Vagina (tissue), 2 donors: Measurements from ENCODE around the gene CSMD2. TPM values are rescaled to one million over a fixed set of nuclear protein-coding genes. Genes with fewer than 3 reads are reported as not detected.

Source experiments
- DNase-seq, 2 donors: peaks; one replicate each; pipeline ENCODE4 v3.0.0-alpha.2; 2017; ENCODE audit errors: extremely low spot score in 2 of 2
- H3K27ac ChIP-seq: fragments of 200-600 bp; sonication (generic); one replicate; pipeline ENCODE4 v1.5.1; 2019
- H3K27me3 ChIP-seq: fragments of 200-600 bp; sonication (generic); one replicate; pipeline ENCODE4 v1.5.1; 2019
- H3K36me3 ChIP-seq, 2 donors: fragments of 200-600 bp; sonication (generic); one replicate each; pipeline ENCODE4 v1.5.1; 2017 to 2019
- H3K4me1 ChIP-seq: fragments of 200-600 bp; sonication (generic); one replicate; pipeline ENCODE4 v1.5.1; 2019
- H3K4me3 ChIP-seq, 2 donors: fragments of 200-600 bp; sonication (generic); 1 replicate in 1 of 2; 2 replicates in 1 of 2; pipeline ENCODE4 v1.5.1; 2016 to 2019
- H3K9me3 ChIP-seq: fragments of 200-600 bp; sonication (generic); one replicate; pipeline ENCODE4 v1.5.1; 2019
- POLR2A ChIP-seq, 2 donors: fragments of 450-650 bp; IDR thresholded peaks; one replicate each; pipeline ENCODE4 v1.6.1; 2017; ENCODE audit warnings: antibody characterized with exemption in 2 of 2, mild to moderate bottlenecking in 2 of 2, moderate library complexity in 2 of 2
- POLR2AphosphoS5 ChIP-seq, 2 donors: sonication (generic); formaldehyde crosslinking; IDR thresholded peaks; one replicate each; pipeline ENCODE4 v1.9.0; 2017; ENCODE audit warnings: antibody characterized with exemption in 2 of 2, mild to moderate bottlenecking in 2 of 2, low read depth in 1 of 2; ENCODE audit not compliant: insufficient read depth in 1 of 2
- intact Hi-C: fragments of 100-400 bp; cut with DNase I; formaldehyde crosslinking; loops from one replicate; pipeline ENCODE4 v1.15.1; 2023
- total RNA-seq: library from RNA; depleted of rRNA; stranded (reverse); fragments of >200 nt; gene quantifications from one replicate; pipeline ENCODE4 v1.2.3, GENCODE V29; 2016
- TF ChIP-seq, protein P1 (sequence below), 3 experiments: fragments of 450-650 bp in 2 of 3; fragments of 200-600 bp in 1 of 3; sonication (generic) in 1 of 3; IDR thresholded peaks; one replicate each; pipeline ENCODE4 v1.5.1; 2017 to 2019; ENCODE audit warnings: antibody characterized with exemption in 3 of 3, mild to moderate bottlenecking in 2 of 3, moderate library complexity in 2 of 3

CSMD2 gene
- total RNA-seq, 1 donor from 2014 or later: 0.25 TPM

DNA sequence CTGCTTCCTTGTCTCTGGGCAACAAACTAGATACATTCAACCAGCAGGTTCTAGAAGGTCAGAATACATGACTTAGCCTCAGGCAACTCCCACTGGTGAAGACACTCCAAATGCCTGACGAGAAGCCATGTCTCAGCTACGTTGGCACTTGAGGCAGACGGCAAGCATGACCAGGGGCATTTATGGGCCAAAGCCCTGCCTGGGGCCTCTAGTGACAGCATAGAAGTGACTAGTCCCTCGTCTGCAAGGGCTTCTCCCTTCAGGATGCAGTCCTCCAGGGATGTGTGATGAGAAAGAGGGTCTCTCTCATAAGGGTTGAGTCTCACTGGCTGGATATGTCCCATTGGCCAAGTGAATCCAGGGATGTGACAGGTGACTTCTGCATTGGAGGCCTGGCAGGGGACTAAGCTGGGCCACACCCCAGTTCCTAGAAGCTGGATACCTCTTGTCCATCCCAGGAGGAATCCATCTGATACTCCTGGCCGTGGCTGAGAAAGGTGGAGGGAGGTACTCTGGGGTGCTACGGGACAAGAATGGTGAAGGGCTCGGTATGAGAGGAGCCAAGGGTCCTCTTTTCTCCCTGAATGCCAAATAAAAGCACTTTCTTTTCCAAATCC lies 449.7 kb downstream of the CSMD2 start:
- Histone ChIP-seq H3K9me3 (no peaks in the 10 kb centered on the region), H3K4me1 (no peaks in the 10 kb centered on the region), H3K27ac (no peak overlapping the region), H3K36me3 (no peaks in the 10 kb centered on the region), H3K4me3 (no peak overlapping the region), H3K27me3 (no peaks in the 10 kb centered on the region)
- intact Hi-C loops: no loop called here
- TF ChIP-seq POLR2A (IDR thresholded peaks at IDR 0.05): no peak
- no peak for TF ChIP-seq POLR2AphosphoS5 (IDR thresholded peaks at IDR 0.05; ENCODE audit: insufficient read depth in 1 of 2, low read depth in 1 of 2)
- TF ChIP-seq, protein P1, sequence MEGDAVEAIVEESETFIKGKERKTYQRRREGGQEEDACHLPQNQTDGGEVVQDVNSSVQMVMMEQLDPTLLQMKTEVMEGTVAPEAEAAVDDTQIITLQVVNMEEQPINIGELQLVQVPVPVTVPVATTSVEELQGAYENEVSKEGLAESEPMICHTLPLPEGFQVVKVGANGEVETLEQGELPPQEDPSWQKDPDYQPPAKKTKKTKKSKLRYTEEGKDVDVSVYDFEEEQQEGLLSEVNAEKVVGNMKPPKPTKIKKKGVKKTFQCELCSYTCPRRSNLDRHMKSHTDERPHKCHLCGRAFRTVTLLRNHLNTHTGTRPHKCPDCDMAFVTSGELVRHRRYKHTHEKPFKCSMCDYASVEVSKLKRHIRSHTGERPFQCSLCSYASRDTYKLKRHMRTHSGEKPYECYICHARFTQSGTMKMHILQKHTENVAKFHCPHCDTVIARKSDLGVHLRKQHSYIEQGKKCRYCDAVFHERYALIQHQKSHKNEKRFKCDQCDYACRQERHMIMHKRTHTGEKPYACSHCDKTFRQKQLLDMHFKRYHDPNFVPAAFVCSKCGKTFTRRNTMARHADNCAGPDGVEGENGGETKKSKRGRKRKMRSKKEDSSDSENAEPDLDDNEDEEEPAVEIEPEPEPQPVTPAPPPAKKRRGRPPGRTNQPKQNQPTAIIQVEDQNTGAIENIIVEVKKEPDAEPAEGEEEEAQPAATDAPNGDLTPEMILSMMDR (IDR thresholded peaks at IDR 0.05): no peak
- DNase-seq: peak; percentile 60 to 79

DNA sequence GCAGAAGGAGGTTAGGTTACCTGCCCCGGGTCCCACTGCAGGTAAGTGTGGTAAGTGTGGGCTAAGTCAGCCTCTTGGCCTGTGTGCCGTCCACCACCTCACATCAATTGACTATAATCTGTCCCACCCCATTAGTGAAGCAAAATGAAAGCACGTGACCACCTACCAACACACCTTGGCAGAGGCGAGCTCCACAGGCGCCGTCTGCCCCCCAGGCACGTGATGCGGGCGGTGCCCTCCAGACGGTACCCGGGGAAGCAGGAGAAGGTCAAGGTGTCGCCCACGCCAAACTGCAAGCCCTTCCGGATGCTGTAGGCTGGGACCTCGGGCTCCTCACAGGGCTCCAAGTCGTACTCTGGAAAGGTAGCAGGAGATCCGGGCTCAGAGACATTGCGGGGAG lies 450.6 kb downstream of the CSMD2 start:
- H3K36me3 ChIP-seq: no peaks in the 10 kb centered on the region
- intact Hi-C loops: no loop called here
- TF ChIP-seq, protein P1 (IDR thresholded peaks at IDR 0.05): no peak
- no peak for TF ChIP-seq POLR2A (IDR thresholded peaks at IDR 0.05)
- TF ChIP-seq POLR2AphosphoS5 (IDR thresholded peaks at IDR 0.05; ENCODE audit: insufficient read depth in 1 of 2, low read depth in 1 of 2): no peak
- H3K9me3 ChIP-seq: no peaks in the 10 kb centered on the region
- H3K4me1 ChIP-seq: no peaks in the 10 kb centered on the region
- no peak overlapping the region for H3K4me3 ChIP-seq
- no peaks in the 10 kb centered on the region for H3K27me3 ChIP-seq
- H3K27ac ChIP-seq: no peak overlapping the region
- DNase-seq: peak in 1 of 2 donors; percentile 71

- H3K27me3 ChIP-seq: no peaks in the 10 kb centered on the region
These were observed 451.8 kb downstream of the CSMD2 start for GRCh38 chr1:33713058-33713877.

DNA sequence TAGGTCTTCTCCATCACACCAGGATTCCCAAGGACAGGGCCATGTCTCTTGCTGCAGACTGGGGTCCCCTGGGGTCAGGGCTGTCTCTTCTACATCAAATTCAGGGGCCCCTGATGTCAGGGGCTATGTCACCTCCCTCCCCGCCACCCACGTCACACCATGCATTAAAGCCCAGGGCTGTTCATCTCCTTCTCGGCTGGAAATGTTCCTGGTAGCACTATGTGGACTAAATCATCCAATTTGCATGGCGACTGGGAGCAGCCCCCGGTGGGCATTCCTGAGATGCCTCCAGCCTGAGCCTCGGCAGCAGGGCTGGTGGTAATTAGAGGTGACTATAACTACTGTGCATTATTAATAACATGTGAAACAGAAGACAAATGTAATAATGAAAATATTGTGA lies 452.8 kb downstream of the CSMD2 start:
- TF ChIP-seq POLR2AphosphoS5 (IDR thresholded peaks at IDR 0.05; ENCODE audit: insufficient read depth in 1 of 2, low read depth in 1 of 2) (no peak), POLR2A (IDR thresholded peaks at IDR 0.05) (no peak)
- TF ChIP-seq, protein P1 (IDR thresholded peaks at IDR 0.05): no peak
- no peaks in the 10 kb centered on the region for H3K9me3 ChIP-seq
- DNase-seq: peak in 1 of 2 donors; percentile 54
- no peaks in the 10 kb centered on the region for H3K27me3 ChIP-seq
- H3K36me3 ChIP-seq: no peaks in the 10 kb centered on the region
- intact Hi-C loops: no loop called here
- no peak overlapping the region for H3K4me3 ChIP-seq
- H3K27ac ChIP-seq: no peak overlapping the region
- no peaks in the 10 kb centered on the region for H3K4me1 ChIP-seq

More at GRCh38 chr1:33713058-33713877, 451.8 kb downstream of the CSMD2 start:
- Histone ChIP-seq H3K27ac (no peak overlapping the region), H3K4me1 (no peaks in the 10 kb centered on the region), H3K4me3 (no peak overlapping the region), H3K9me3 (no peaks in the 10 kb centered on the region), H3K36me3 (no peaks in the 10 kb centered on the region)
- peak; percentile 67 for DNase-seq
- TF ChIP-seq, protein P1 (IDR thresholded peaks at IDR 0.05): no peak
- TF ChIP-seq POLR2A (IDR thresholded peaks at IDR 0.05) (no peak), POLR2AphosphoS5 (IDR thresholded peaks at IDR 0.05; ENCODE audit: insufficient read depth in 1 of 2, low read depth in 1 of 2) (no peak)
- intact Hi-C loops: no loop called here

DNA sequence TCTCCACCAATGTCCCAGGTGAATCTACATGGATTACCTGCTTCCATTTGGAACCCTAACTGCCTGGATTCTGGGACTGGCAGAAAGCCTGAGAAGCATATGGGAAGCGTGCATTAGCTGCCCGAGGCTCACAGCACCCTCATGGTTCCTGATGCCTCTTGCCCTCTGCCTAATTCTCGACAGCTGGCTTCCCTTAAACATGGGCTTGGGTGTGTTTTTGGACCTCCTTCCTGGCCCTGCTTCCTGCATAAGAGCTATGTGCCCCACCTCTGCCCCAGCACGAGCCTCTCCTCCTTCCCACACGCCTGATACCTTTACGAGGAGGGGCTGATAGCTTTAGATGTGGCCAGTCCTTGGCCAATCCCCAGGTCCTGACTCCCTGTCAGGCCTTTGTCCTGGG lies 453.5 kb downstream of the CSMD2 start:
- no peaks in the 10 kb centered on the region for H3K9me3 ChIP-seq
- no peak overlapping the region for H3K4me3 ChIP-seq
- DNase-seq: peak in 1 of 2 donors; percentile 52
- H3K27ac ChIP-seq: no peak overlapping the region
- H3K27me3 ChIP-seq: no peaks in the 10 kb centered on the region
- intact Hi-C loops: no loop called here
- H3K4me1 ChIP-seq: no peaks in the 10 kb centered on the region
- TF ChIP-seq POLR2AphosphoS5 (IDR thresholded peaks at IDR 0.05; ENCODE audit: insufficient read depth in 1 of 2, low read depth in 1 of 2) (no peak), POLR2A (IDR thresholded peaks at IDR 0.05) (no peak)
- TF ChIP-seq, protein P1 (IDR thresholded peaks at IDR 0.05): no peak
- H3K36me3 ChIP-seq: no peaks in the 10 kb centered on the region
